CD4-positive, alpha-beta T cell (primary cell): ENCODE data around the gene MECP2. TPM values are rescaled to one million over a fixed set of nuclear protein-coding genes. Genes with fewer than 3 reads are reported as not detected.
A peak's percentile ranks its signal among the peaks of the same experiment; 100 is the strongest.

Source experiments
- ATAC-seq: fragments of 200-7000 bp; cut with Tn5 transposase; one replicate; pipeline ENCODE4 v1.10.0; 2022; ENCODE audit warnings: mild to moderate bottlenecking; ENCODE audit not compliant: poor library complexity
- CTCF ChIA-PET: fragments of 350-600 bp; sonication (Branson Sonifier 250); formaldehyde crosslinking; loops from one replicate; lab custom pipeline; 2021; ENCODE audit warnings: antibody characterized with exemption, inconsistent platforms; lab: Charles Lee
- POLR2A ChIA-PET: fragments of 350-600 bp; sonication (Branson Sonifier 250); formaldehyde crosslinking; loops from one replicate; lab custom pipeline; 2021; ENCODE audit warnings: antibody characterized with exemption, inconsistent platforms; lab: Charles Lee
- DNase-seq, 14 experiments: peaks; one replicate each; pipeline ENCODE4 v3.0.0-alpha.2; 2013 to 2020; ENCODE audit warnings: mixed read lengths in 2 of 14
- H3K27ac ChIP-seq, 2 donors: one replicate each; pipeline versions ENCODE4 v1.5.1 to v1.7.0; 2013; ENCODE audit warnings: low read length in 2 of 2, low read depth in 1 of 2, mild to moderate bottlenecking in 1 of 2
- H3K27me3 ChIP-seq, 2 experiments: 1 replicate in 1 of 2; 2 replicates in 1 of 2; pipeline versions ENCODE4 v1.6.1 to v1.7.0; 2013; ENCODE audit warnings: low read length in 2 of 2, control low read depth in 1 of 2, mild to moderate bottlenecking in 1 of 2, moderate library complexity in 1 of 2; ENCODE audit not compliant: insufficient read depth in 2 of 2, control insufficient read depth in 1 of 2
- H3K36me3 ChIP-seq: one replicate; pipeline ENCODE4 v1.6.1; 2013; ENCODE audit warnings: low read length, control low read depth; ENCODE audit not compliant: insufficient read depth
- H3K4me1 ChIP-seq: one replicate; pipeline ENCODE4 v1.6.1; 2013; ENCODE audit warnings: low read length, control low read depth; ENCODE audit not compliant: insufficient read depth
- H3K4me3 ChIP-seq: one replicate; pipeline ENCODE4 v1.5.1; 2013; ENCODE audit warnings: mild to moderate bottlenecking, low read length, moderate library complexity
- H3K9me3 ChIP-seq, 2 experiments: 1 replicate in 1 of 2; 2 replicates in 1 of 2; pipeline versions ENCODE4 v1.6.1 to v1.7.0; 2013; ENCODE audit warnings: low read length in 2 of 2, mild to moderate bottlenecking in 2 of 2, control low read depth in 1 of 2, moderate library complexity in 1 of 2; ENCODE audit not compliant: control insufficient read depth in 1 of 2, insufficient read depth in 1 of 2
- H3K27ac Mint-ChIP-seq: one replicate; pipeline ENCODE4 v1.8.0; 2020; ENCODE audit warnings: mixed read lengths
- H3K27me3 Mint-ChIP-seq: one replicate; pipeline ENCODE4 v1.8.0; 2021; ENCODE audit warnings: mixed read lengths
- H3K36me3 Mint-ChIP-seq: one replicate; pipeline ENCODE4 v1.8.0; 2021; ENCODE audit warnings: low read depth, mixed read lengths
- H3K4me1 Mint-ChIP-seq: one replicate; pipeline ENCODE4 v1.8.0; 2021; ENCODE audit warnings: low read depth, mixed read lengths
- H3K4me3 Mint-ChIP-seq: one replicate; pipeline ENCODE4 v1.8.0; 2020; ENCODE audit warnings: mild to moderate bottlenecking, mixed read lengths
- H3K9me3 Mint-ChIP-seq: one replicate; pipeline ENCODE4 v1.8.0; 2020; ENCODE audit warnings: mixed read lengths
- CTCF ChIP-seq: fragments of 200-600 bp; IDR thresholded peaks from one replicate; pipeline ENCODE4 v1.8.0; 2022; ENCODE audit warnings: antibody characterized with exemption, mild to moderate bottlenecking
- intact Hi-C, 2 experiments: fragments of 100-400 bp; cut with DNase I in 1 of 2; cut with micrococcal nuclease in 1 of 2; formaldehyde crosslinking; loops; one replicate each; pipeline versions ENCODE4 v1.15.1 to v1.9.0; 2023 to 2025; cut with DNase I, micrococcal nuclease
- total RNA-seq, 174 experiments: library from RNA in 2 of 174; stranded (reverse) in 2 of 174; gene quantifications; one replicate each; pipeline ENCODE4 v1.2.3 and lab custom pipeline; 2021 to 2026

MECP2 gene
- total RNA-seq, 2 experiments from 2014 or later = 120 to 133 TPM

- no peaks in the 10 kb centered on the region for H3K9me3 ChIP-seq
- peaks cover 53% of the 10 kb centered on the region for H3K4me1 ChIP-seq
- ATAC-seq = peak; percentile 62
- peak in 4 of 14 experiments; percentile 1 to 51 (median 41) for DNase-seq
- H3K9me3 Mint-ChIP-seq = no peaks in the 10 kb centered on the region
- no peaks in the 10 kb centered on the region for H3K27me3 ChIP-seq
- ChIA-PET POLR2A (no interaction called here), CTCF (no interaction called here)
- H3K4me1 Mint-ChIP-seq = peaks cover 58% of the 10 kb centered on the region
- intact Hi-C loops = no loop called here
- peak overlapping the region; percentile 73 for H3K27ac Mint-ChIP-seq
- peak overlapping the region; percentile 32 for H3K4me3 Mint-ChIP-seq
- peaks cover 69% of the 10 kb centered on the region for H3K36me3 Mint-ChIP-seq
- H3K27ac ChIP-seq = peak overlapping the region in 1 of 2 donors; percentile 13
- H3K27me3 Mint-ChIP-seq = no peaks in the 10 kb centered on the region
- peaks cover 29% of the 10 kb centered on the region for H3K36me3 ChIP-seq
- no peak overlapping the region for H3K4me3 ChIP-seq
- TF ChIP-seq CTCF = no peak
Measured at GRCh38 chrX:154056770-154057241, 40.7 kb downstream of the MECP2 start.

- no peak overlapping the region for H3K4me3 ChIP-seq
- peaks cover 50% of the 10 kb centered on the region for H3K36me3 ChIP-seq
- no peaks in the 10 kb centered on the region for H3K9me3 ChIP-seq
- peaks cover 36% of the 10 kb centered on the region for H3K4me1 ChIP-seq
- H3K27ac ChIP-seq = peak overlapping the region in 1 of 2 donors; percentile 22
- no peaks in the 10 kb centered on the region for H3K27me3 Mint-ChIP-seq
- peaks cover 46% of the 10 kb centered on the region for H3K4me1 Mint-ChIP-seq
- no peaks in the 10 kb centered on the region for H3K9me3 Mint-ChIP-seq
- POLR2A ChIA-PET = no interaction called here
- H3K36me3 Mint-ChIP-seq = peaks cover 66% of the 10 kb centered on the region
- H3K27ac Mint-ChIP-seq = peak overlapping the region; percentile 83
- no peak overlapping the region for H3K4me3 Mint-ChIP-seq
- DNase-seq = peak; percentile 40 to 83 (median 63)
- peak; percentile 59 for TF ChIP-seq CTCF
- ATAC-seq = peak; percentile 84
- CTCF ChIA-PET = interaction anchor here (1.0 to 2.6 kb wide), 2 partner anchors 9 to 37 kb away, joined by 3 to 12 read pairs; no protein-coding TSS in a partner anchor
- intact Hi-C loops = no loop called here
- H3K27me3 ChIP-seq = no peaks in the 10 kb centered on the region
Measured at GRCh38 chrX:154051201-154051810, 46.2 kb downstream of the MECP2 start.

GRCh38 chrX:154050113-154050495, 47.4 kb downstream of the MECP2 start:
- H3K4me3 Mint-ChIP-seq = no peak overlapping the region
- Histone ChIP-seq H3K27me3 (no peaks in the 10 kb centered on the region), H3K4me3 (no peak overlapping the region), H3K27ac (no peak overlapping the region), H3K9me3 (no peaks in the 10 kb centered on the region), H3K4me1 (peaks cover 32% of the 10 kb centered on the region), H3K36me3 (peaks cover 53% of the 10 kb centered on the region)
- peaks cover 62% of the 10 kb centered on the region for H3K36me3 Mint-ChIP-seq
- CTCF ChIA-PET = no interaction called here
- intact Hi-C loops = no loop called here
- no peak for DNase-seq
- no peaks in the 10 kb centered on the region for H3K9me3 Mint-ChIP-seq
- peak overlapping the region; percentile 71 for H3K27ac Mint-ChIP-seq
- peaks cover 47% of the 10 kb centered on the region for H3K4me1 Mint-ChIP-seq
- POLR2A ChIA-PET = interaction anchor here (0.7 kb wide), 1 partner anchor 21 kb away, joined by 3 read pairs; no protein-coding TSS in a partner anchor
- no peak for ATAC-seq
- no peaks in the 10 kb centered on the region for H3K27me3 Mint-ChIP-seq
- no peak for TF ChIP-seq CTCF
